HG02610 (cell line): ENCODE results near the gene WNT4.

Source experiments
- ATAC-seq: cut with Tn5 transposase; IDR thresholded peaks from one replicate; pipeline ENCODE4 v1.9.1; 2021; ENCODE audit warnings: mild to moderate bottlenecking, moderate library complexity; ENCODE audit not compliant: unreplicated experiment

The WNT4 gene

DNA sequence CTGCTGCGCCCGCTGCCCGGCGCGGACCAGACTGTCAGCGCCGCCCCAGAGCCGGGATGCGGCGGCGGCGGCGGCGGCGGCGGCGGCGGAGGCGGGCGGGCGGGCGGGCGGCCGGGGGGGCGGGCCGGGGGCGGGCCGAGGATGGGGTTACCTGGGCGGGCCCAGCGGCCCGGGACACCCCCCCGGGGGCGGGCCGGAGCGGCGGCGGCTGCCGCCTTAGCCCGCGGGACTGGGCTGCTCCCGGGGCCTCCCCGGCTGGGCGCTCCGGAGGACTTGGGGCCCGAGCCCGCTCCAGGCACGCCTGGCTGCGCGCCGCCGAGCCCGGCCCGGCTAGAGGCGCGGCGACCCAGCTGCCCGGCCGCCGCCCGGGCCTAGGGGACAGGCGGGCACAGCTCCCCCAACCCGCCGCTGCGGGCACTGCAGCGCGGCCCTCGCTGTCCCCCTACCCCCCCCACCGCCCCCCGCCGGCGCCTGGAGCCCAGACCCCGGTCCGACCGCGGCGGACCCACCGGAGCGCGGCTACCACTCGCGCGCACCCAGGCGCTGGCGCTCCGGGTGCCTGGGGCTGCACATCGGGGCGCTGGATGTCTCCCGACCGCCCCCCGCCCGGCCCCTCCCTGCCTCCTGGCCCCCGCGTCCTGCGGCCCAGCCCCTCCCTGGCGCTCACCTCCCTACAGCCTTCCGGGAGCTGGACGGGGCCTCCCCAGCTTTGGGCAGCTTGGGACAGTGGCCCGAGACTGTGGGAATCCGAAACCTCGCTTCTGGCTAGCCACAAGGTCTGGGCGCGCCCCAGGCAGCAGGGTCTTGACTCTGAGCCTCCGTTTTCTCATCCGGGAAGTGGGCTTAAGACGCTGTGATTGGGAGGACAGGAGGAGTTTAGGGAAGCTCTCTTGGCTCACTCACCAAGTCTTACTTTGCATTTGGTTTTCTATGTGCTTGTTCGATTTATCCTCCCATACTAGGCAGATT lies at the start of gene WNT4:
TSS of gene WNT4 (minus strand) at position 33 of the 969 bp plus-strand sequence. CDS start 175 bp downstream, outside the sequence.
- no peak for ATAC-seq

DNA sequence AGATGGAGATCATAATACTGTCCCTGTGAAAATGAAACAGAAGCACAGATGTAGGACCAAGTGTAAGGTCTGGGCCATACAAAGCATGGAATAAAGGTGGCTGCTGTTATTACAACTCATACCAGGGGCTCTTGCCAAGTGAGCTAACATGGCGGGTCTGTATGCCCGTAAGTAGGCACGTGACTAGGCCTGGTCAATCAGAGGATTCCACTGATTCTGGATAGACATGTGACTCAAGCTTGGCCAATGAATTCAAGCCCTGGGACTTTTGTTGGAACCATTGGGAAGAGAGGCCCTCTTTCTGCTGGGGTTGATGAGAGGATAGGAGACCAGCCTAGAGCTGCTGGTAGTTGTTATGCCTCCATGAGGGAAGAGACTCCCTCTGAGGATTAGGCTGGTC lies 47.8 kb upstream of the WNT4 start:
- no peak for ATAC-seq

DNA sequence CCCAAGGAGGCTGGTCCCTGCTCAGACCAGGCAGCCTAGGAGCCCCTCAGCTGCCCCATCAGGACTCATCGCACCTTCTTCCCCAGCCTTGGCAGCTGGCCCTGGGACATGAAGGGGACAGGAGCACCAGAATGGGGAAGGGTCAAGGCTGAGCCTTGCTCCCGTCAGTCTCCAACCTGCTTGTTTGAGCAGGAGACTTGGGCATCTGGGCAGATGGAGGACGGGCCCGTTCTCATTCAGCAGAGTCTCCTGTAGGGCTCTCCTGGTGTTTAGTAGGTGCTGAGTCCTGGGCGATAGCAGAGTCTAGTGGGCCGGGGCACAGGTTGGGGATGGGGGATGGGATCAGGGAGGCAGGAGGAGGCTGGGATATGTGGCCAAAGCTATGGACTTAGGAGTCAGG lies 47.4 kb upstream of the WNT4 start:
- no peak for ATAC-seq

DNA sequence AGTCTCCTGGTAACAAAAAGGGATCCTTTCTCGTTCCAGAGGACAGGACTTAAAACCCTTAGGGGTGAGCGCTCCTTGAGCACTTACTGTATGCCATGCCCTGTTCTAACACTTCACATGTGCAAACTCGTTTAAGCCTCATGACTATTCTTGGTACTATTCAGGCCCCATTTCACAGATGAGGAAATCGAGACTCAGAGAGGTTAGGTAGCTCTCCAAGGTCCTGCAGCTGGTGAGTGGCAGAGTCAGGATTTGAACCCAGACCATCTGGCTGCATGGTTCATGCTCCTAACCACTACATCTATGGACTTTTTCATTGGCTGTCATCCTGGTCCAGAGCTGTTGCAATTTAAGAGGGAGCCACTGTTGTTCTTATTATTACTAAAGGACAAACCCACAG lies 46.7 kb upstream of the WNT4 start:
- no peak for ATAC-seq

DNA sequence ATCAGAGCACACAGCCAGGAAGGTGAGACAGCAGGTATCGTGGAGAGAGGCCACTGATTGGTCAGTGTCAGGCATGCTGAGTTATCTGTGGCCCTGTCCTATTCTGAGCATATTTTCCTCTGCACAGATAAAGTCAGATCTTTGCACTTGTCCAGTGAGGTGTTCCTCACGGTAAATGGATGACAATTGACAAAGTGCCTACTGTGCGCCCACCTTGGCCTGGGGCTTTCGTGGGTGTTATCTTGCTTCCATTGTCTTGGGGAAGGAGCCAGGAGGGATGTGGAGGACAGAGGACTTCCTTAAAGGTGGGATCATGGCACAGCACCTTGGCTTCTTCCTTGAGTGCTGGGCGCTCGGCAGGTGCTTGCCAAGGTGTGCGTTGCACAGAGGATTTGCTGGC lies 46.0 kb upstream of the WNT4 start:
- no peak for ATAC-seq

DNA sequence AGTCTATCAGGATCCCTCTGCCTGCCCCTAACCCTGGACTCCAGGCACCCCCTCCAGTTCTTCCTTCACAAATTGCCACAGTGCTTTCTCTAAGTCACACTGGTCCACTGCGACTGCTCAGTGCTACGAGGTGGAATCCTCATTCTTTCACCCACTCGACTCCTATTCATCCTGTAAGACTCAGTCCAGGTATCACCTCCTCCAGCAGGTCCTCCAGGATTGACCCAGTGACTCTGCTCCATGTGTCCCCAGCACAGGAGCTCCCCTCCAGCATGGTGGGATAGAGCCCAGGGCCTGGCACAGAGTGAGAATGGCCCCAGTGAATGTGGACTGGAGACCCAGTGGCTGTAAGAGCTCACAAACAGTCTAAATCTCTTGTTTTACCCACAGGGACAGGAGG lies 45.5 kb upstream of the WNT4 start:
- ATAC-seq = no peak

DNA sequence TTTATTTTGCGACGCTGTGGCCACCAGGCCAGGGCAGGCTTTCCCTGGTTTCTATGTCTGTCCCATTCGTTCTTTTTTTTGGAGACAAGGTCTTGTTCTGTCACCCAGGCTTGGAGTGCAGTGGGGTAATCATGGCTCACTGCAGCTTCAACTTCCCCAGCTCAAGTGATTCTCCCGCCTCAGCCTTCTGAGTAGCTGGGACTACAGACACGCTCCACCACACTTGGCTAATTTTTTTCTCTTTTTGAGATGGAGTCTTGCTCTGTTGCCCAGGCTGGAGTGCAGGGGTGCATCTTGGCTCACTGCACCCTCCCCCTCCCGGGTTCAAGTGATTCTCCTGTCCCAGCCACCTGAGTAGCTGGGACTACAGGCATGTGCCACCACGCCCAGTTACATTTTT lies 43.4 kb upstream of the WNT4 start:
- no peak for ATAC-seq

DNA sequence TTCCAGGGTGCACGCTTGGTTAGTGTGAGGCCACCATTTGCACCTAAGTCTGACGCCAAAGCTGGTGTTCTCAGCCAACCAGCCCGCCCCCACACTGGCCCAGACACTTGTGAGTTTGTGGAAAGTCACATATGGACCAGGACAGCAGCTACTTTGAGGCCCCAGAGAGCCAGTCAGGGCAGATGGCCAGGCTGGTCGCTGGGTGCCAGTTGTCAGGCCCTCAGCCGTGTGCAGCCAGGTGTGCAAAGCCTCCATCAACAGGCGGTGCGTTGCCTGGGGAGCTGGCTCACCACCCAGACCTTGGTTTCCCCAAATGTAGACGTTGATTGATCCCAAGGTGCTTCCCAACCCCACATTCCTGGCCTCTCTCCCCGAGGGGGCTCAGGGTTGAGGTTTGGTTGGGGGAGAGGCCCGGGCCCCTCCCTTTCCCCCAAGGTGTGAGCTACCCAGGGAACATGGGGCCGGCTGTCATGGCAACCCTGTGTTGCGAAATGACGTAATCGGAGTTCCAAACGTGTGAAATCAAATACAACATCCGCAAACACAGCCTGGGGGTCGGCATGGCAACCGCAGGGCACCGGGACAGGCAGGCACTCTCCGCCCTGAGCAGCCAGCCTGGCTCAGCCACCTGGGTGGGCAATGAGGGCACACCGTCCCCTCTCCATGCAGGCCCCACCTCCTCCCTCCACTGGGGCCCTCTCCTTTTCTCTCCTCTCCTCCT lies 42.2 kb upstream of the WNT4 start:
- ATAC-seq = no peak

DNA sequence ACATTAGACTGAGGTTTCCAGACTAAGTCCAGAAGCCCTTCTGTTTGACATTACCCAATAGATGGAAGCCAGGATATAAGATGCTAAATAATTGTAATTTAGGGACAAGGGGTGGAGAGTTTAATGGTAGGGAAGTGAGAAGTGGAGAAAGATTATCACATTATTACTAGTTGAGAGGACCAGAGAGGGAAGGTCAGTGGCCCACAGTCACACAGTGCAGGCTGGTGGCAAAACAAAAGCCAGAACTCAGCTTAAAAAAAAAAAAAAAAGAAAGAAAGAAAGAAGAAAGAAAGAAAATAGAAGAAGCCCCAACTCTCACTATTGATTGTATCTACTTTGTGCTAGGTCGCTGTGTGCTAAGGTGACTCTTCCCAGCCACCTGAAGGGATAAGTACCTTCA lies 41.6 kb upstream of the WNT4 start:
- ATAC-seq = no peak

DNA sequence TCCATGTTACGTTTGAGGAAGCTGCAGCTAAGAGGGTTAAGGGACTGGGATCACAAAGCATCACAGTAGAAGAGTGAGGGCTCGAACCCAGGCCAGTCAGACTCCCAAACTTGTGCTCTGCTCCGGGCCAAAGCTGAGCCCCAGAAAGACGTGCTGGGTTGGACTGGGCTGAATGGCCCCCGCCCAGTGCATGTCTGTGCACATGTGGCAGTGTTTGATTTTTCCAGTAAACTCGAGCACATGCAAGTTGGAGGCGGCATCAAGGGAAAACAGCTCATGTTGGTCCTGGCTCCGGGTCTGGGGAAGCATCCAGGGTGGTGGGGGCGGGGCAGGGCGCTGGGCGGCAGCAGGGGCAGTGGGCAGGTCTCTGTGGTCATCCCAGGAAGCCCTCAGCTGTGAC lies 39.8 kb upstream of the WNT4 start:
- ATAC-seq = no peak

DNA sequence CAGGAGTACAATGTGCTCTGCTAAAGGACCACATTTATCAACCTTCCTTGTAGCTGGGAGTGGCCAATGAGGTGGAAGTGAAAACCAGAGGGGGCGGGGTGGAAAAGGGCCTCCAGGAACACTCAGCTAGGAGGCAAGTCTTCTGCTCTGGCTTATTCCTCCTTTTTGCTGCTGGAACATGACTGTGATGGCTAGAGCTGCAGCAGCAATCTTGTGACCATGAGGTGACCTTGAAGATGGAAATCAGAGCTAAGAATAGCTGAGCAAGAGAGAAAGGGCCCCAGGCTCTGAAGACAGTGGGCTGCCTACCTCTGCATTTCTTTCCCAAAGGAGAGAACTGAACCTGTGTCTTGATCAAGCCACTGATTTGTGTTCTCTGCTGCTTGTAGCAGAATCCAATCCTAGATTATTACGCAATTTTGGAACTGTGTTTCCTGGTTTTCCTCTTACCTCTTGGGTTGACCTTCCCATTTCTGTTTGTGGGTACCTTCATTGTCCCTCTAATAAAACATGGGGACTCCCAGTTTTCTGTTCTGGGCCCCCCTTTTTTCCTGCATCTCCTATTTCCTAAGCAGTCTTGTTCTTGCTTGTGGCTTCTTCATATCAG lies 36.4 kb upstream of the WNT4 start:
- no peak for ATAC-seq

DNA sequence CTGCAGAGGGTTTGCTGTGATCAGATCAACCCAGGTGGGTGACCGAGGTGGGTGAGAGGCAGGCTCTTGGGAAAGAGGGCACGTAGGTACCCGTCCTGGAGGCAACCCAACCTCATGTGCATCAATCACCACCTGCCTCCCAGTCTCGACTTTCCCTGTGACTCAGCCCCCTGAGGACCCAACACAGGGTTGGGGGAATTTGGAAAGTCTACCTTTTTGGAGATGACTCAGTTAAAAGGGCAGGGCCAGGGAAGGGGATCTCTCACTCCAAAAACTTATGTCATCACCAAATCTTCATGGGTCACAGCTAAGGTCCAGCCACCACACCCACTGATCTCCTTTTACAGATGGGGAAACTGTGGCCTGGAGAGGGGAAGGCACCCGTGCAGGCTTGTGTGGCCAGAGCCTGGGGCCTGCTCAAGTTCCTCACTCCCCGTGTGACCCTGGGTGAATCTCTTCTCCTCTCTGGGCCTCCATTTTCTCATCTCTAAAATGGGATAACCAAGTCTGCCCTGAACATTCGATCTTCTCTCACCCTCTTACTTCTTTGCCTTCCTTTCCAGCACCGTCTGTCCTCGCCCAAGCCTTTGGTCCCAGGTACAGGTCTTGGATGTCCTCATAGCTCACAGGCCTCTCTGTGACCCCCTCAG lies 34.6 kb upstream of the WNT4 start:
- peak; percentile 57 for ATAC-seq

DNA sequence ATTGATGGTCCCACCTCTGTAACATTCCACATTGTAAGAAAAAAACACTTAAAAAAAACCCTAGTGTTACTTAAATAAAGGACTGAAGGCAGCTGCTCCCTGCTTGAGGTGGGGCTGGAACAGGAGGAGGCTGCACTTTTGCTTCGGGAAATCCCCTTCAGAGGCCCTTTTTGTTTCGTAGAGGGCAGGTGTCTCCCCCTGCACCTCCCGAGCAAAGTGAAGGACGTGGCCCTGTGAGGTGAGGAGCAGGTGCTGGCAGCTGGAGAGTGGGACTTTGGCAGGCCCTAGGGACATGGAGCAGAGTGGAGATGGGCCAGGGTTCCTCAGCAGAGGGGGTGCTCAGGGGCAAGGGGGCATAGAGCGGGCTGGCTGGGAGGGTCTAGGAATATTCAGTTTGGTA lies 33.4 kb upstream of the WNT4 start:
- ATAC-seq = peak; percentile 70

DNA sequence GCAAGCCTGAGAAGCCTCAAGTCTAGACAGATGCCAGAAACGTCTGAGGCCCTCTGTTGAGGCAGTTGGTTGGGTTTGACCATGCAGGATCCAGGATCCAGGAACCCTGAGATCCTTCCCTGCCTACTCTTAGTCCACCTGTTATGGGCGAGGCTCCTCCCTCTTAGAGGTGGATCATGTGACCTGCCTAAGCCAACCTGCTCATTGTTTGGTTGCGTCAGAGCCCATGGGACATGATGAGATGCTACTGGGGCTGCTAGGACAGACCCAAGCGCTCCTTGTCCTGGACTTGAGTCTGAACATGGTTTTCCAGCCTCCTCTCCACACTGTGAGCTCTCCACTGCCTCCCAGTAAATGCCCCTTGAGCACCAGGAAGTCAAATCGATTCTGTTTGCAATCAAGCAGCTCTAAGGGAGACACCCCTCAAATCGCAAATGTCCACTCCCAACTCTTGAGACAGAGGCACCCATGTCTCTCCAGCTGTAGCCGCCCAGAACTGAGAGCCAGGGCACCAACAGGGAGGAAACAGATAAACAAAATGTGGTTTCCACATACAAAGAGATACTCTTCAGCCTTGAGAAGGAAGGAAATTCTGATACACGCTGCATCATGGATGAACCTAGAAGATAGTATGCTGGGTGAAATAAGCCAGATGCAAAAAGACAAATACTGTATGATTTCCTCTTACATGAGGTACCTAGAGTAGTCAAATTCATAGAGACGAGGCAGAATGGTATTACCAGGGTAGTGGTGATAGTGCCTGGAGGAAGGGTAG lies 31.7 kb upstream of the WNT4 start:
- no peak for ATAC-seq

DNA sequence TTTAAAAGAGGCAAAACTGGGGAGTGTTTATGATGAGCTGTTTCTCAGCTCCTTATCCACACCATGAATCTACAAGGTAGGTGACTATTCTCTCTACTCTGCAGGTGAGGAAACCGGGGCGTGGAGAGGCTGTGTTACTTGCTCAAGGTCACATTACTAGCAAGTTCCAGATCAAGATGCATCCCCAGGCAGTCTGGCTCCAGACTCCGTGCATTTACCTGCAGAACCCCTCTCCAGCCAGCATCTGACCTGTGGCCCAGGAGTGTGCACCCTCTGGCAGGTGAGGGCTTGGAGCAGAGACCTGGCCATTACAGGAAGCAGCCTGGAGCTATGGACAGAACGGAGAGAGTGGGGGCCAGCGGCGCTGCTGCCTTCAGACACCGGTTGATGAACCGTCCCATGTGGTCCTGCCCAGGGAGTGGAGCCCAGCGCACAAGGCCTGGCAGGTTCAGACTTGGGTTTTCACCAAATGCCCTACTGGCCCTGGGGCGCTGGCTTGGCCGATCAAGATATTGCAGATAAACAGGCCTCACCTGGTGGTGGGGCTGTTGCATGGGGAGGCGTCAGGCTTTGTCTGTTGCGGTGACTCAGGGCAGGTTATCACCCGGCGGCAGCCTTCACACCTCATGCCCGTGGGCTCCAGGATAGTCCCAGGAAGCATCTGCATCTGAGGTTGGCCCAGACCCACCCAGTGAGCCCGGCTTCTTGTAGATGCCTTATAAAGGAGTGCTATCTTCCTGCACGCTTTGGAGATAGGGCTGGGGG lies 29.2 kb upstream of the WNT4 start:
- ATAC-seq = no peak

DNA sequence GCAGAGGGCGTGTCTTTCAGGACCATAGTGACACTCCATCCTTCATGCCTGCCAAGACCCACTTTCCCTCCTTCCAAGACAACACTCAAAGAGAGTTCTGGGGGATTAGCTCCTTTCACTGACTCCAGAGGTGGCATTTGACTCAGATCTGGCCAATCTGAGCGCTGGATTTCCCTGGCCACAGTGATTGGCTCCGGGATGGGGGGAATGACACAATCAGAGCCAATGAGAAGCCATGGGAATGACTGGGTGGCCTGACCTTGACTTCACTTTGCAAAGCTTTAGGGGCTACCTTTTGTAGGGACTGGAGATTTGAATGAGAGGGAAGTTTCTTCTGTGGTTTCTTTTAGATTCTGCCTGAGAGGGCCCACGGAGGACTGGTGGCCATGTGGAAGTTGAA lies 26.9 kb upstream of the WNT4 start:
- ATAC-seq = no peak

DNA sequence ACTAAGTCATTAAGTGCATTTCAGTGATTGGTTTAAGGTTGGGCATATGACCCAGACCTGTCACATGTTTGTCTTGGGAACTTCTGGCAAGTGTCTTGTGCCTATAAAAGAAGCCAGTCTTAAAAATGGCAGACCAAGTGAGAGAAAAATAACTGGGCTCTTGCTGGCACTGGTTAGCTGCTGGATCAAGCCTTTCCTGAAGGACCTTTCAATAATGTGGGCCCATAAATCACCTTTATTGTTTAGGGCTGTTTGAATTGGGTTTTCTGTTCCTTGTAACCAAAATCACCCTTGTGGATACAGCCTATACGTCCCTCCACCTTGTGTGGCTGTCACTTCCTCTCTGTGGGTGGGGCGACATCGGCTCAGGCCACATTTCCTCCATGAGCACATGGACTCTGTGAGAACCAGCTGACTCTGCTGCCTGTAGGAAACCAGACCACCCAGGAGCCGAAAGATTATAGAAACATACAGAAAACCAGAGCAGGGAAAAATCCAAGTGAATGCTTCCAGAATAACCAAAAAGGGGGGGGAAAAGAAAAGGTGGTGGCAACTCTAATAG lies 25.6 kb upstream of the WNT4 start:
- ATAC-seq = no peak

DNA sequence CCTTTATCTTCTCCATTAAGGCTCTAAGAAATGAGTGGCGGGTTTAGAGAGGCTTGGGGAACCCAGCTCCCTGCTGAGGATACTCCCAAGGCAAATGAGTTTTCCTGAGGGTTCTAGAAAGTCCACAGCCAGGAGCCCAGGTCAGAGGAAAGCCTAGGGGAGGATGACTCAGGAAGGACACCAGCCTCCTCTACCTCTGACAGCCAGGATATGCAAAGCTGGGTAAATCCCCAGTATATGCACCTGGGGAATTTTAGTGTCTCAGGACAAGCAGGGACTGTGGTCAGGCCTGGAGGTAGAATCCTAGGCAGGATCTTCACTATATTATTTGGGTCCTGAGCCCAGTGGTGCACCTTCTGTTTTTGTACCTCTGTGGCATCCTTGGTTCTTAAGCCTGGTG lies 23.5 kb upstream of the WNT4 start:
- peak; percentile 64 for ATAC-seq
